ENCODE results near the gene IRAK1.
A peak's percentile ranks its signal among the peaks of the same experiment; 100 is the strongest.
"Not testable (repeated sequence)": the region's sequence is repeated elsewhere in the genome, so short reads cannot be mapped to it uniquely, and the experiment has no call there.

IRAK1 gene

DNA sequence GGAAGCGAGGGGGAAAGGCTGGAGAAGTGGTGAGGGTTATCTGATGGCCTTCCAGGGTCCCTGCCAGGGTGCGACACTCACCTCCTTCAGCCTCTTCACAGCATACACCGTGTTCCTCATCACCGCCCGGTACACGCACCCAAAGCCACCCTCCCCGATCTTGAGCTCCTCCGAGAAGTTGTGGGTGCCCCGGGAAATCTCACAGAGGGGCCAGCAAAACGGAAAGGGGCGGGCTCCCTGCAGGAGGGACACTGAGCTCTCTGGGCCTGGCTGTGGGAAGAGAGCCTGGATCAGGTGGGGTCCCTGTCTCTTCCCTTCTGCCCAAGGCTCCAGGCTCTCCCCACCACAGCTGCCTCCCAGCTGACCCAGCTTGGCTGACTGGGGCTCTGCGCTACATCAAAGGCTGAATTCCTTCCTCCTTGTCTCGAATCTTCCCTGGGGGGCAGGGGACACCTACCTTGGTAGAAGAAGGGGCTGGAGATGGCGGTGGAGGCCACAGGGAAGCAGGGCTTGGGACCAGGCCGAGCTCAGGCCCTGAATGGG, 1.1 kb downstream of the IRAK1 start:
- DNase-seq = no peak

DNA sequence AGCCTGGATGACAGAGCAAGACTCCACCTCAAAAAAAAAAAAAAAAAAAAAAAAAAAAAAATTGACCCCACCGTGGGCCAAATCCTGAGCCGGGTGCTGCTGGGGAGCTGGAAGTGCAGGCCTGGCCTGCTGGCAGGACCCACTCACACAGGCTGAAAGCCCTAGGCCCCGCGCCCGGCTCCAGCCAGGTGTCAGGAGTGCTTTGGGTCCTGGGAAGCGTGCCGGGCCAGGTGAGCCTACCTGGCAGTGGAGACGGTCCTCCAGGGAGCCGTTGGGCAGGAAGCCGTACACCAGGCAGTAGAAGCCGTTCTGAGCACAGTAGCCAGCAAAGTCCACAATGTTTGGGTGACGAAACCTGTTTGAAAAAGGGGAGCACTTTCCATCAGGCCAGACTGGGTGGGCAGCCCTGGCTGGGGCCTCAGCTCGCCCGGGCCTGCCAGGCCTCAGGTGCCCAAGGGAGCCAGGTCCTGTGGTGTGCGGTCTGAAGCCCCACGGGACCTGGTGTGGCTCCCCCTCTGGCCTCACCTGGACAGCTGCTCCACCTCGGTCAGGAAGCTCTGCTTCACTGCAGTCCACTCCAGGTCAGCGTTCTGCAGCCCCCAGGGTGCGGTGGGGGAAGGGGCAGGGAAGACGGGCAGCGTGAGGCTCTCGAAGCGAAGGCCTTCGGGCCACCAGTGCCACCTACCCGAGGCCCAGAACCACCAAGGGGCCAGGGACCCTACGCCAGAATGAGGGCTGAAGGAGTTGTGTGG, 1.8 kb downstream of the IRAK1 start:
- DNase-seq = no peak

DNA sequence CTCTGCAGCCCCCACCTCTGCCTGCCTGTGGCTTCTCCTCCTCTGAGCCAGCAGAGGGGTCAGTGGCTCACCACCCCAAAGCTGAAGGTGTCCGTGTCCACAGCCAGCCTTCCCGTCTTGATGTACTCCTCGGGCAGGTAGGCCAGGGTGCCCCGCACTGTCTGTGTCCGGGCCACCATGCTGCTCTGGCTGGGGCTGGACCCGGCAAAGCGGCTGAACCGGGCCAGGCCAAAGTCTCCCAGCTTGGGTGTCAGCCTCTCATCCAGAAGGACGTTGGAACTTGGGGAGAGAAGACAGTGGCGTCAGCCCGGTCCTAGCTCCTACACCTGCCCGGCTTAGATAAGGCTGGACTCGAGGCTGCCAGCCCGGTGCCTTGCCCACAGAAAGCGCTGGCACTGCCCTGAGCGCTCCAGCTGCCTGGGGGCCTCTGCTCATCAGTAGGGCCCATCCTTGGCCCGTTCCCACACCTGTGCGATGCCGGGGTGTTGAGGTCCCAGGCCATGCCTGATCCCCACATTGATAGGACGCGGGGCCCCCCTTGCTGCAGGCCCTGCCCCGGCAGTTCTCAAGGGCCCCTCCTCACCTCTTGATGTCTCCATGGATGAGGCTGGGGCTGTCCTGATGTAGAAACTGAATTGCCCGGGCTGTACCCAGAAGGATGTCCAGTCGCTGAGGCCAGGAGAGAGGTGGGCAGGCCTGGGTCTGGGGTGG, 3.2 kb downstream of the IRAK1 start:
- DNase-seq = no peak

DNA sequence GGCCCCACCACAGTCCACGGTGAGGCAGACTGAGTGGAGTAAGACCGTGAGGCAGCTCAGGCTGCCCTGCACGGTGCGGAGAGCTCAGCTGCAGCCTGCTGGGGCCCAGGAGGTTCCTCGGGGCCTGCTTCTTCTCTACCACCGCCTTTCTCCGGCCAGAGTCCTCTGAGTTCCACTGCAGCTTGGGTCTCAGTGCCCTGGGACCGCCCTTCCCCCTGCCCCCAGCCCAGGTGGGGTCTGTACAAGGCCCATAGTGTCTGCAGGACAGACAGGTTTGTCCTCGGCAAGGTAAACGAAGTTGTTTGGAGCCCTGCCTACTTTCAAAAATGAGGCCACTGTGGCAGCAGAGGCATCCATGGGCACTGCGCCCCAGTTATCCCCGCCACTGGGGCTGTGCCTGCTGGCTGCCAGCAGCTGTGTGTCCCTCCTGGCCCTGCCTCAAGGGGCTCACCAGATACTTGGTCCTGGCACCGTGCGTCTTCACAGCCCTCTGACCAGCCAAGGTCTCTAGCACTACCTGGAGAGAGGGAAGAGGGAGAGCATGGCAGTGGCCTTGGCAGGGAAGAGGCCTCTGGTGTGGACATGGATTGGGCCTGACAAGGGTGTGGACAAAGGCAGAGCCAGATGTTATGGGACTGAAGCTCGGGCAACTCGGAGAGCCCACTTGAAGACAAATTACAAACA, 4.0 kb downstream of the IRAK1 start:
- no peak for DNase-seq

DNA sequence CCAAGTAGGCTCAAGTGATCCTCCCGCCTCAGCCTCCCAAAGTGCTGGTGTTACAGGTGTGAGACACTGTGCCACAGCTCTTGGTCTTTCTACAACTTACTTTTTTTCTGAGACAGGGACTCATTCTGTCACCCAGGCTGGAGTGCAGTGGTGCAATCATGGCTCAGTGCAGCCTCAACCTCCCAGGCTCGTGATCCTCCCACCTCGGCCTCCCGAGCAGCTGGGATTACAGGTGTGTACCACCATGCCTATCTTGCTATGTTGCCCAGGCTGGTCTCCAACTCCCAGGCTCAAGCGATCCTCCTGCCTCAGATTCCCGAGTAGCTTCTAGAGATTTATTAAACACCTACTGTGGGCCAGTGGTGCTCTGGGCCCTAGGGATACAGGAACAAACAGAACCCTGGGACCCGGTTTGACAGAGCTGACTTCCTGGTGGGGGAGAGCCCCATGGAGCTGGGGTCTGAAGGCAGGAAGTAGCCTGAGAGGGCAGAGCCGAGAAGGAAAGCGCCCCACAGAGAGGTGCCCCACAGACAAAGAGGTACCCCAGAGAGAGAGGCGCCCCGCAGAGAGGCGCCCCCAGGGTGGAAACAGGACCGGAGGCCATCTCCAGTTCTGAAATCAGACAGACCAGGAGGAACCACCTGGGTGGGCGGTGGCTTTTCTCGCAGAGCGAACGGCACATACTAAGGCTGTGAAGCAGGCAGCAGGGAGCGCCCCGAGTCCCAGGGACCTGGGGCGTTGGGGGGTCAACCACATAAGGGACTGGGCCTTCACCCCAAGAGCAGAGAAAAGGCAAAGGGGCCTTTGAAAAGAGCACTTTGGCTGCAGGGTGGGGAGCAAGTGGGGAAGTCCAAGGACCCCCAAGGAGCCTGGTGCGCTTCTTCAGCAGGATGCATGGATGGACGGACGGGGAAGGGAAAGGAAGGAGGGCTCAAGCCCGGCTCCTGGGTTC, 5.0 kb downstream of the IRAK1 start:
- no peak for DNase-seq

DNA sequence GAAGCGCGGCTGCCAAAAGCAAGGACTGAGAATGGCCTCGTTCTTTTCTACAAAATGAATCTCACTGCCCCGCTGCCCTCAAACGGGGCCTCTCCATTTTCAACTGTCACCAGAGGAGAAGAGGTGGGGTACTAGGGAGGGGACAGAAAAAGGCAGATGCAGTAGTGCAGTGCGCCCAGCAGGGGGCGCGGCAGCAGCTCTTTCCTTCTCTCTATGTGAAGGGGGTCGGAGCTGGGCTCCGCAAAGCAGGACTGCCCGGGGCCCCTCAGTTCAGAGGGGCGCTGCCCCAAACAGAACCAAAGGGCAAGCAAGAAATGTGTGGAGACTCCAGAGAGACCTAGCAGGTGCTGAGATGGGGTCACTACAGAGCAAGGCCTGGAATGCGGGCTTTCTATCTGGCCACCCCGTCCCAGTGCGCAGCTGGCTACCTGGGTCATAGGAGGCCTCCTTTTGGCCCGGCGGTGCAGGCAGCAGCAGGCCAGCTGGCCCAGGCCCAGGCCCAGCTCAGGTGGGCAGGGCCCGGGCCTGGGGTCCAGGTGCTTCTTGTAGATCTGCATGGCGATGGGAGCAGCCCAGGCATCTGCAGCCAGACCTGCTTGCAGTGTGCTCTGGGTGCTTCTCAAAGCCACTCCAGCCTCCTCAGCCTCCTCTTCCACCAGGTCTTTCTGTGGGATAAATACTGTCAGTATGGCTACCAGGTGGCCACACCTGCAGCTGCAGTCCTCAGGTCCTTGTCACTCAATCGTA, 5.9 kb downstream of the IRAK1 start:
- DNase-seq = peak; percentile 57

DNA sequence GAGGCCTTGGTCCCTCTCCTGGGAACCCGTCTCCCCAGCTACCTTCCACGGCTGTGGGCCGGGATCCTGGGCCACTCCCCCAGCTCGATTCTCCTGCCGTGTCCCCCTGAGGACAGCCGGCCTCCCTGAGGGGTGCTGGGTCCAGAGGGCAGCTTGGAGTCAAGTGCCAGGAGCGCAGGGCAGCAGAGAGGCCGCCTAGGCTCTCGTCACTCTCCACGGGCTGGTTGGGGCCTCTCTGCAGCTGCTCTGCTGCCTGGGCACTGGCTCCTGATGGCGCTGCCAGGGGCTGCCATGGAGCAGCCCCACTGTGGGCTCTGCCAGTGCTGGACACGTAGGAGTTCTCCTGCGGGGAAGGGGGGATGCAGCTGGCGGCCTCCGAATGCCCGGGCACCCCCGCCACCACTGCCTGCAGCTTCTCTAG, 6.7 kb downstream of the IRAK1 start:
- no peak for DNase-seq

DNA sequence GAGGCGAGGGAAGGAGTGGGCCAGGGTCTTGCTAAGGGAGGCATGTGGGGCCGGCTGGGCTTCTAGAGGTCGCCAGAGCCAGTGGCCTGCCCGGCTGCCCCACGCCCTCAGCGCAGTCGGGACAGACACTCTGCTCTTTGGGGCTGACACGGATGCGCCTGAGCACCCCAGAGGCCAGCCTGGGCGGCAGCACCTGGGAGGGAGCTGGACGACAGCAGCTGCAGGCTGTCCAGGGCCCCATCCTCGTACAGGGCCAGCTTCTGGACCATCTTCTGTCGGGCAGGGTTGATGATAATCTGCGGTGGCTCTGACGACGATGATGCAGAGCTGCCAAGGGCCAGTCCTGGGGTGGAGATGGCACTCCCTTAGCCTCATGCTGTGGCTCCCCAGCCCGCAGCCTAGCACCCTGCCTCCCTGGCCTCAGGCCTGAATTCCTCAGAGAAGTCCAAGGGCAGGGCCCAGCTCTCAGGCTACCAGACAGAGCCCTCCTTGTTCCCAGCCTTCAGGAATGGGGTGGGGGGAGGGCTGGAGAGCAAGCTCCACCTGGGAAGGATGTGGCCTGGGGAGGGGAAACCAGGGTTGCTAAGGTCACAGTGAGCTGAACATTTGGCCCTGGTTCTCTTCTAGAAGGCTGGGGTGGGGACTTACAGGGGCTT, 7.2 kb downstream of the IRAK1 start:
- DNase-seq = no peak

DNA sequence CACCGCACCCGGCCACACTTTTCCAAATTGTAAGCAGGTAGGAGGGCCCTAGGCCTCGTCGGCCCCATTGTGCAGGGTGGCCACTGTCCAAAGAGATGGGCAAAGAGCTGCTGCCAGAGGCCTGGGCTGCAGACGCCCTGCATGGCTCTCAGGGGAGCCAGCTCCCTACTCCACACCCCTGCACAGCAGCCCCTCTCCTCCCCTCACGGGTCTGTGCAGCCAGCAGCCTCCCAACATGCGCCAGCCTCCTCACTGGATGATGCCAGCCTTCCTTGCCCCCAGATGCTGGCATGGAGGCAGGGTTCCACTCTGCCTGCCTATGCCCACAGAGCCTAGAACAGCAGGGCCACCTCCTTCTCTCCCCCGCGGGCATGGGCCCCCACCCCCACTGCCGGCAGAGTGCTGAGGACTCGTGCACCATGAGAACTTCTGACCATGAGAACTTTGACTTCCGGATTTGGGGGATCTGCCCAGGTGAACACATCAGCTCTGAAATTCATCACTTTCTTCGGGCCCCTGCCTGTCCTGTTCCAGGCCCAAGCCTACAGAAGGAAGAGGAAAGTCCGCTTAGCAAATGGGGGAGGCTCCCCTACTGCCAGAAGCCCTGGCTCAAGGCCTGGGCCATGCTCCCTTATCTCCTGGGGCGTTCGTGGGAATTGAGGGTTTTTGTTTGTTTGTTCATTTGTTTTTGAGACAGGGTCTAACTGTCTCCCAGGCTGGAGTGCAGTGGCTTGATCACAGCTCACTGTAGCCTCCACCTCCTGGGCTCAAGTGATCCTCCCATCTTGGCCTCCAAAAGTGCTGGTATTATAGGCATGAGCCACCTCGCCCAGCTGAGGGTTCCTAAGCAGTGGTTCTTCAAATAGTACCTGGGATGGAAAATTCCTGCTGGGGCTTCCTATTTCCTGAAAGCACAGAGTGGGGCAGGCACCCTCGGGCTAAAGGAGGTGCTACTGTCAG, 8.0 kb downstream of the IRAK1 start:
- DNase-seq = no peak

DNA sequence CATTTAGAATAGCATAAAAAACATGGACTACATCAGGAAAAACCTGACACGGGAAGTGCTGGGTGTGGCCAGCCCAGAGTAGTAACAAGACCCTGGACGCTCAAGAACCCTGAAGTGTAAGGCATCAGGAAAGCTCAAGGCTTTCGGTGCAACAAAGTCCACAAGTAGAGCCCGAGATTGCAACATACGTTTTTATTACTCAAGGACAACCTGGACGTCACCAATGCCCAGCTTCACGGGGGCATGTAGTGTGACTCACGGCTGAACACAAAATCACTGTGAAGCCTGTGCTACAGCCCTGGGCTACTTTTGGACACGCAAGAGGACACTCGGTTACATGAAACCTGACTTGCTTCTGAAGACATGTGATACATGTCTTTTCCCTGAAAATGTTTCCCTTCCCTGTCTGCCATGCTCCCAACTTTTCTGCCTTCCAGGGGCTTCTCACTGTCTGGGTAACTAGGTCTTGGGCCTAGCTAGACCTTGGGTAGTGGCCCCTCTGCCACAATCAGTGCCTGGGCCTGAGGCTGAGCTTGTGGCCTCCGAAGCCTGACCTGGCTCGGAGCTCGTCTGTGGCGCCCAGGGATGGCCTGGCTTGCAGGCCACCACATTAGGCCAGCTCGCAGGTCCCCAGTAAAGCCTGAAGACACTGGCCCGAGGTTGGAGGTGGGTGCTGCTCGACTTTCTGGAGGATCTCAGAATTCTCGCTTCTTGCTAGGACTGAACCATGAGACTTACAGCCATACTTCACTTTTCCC, 9.2 kb downstream of the IRAK1 start:
- no peak for DNase-seq

DNA sequence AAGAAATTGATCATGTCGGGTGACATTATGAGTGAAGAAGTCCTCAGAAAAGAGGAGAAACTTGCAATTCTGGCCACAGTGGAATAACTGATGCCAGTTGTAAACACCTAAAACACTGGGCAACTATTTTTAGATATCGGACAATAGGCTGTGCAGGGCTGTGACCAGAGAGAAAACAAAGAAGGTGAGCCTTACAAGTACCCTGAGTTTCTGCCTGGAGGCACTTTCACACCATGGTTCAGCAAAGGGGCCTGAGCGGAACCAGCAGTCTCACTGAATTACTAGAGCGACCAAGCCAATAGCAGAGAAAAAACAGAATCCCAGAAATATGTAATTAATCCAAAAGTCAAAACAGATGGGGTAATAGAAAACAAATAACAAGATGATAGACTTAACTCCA, 11.2 kb downstream of the IRAK1 start:
- DNase-seq = no peak

DNA sequence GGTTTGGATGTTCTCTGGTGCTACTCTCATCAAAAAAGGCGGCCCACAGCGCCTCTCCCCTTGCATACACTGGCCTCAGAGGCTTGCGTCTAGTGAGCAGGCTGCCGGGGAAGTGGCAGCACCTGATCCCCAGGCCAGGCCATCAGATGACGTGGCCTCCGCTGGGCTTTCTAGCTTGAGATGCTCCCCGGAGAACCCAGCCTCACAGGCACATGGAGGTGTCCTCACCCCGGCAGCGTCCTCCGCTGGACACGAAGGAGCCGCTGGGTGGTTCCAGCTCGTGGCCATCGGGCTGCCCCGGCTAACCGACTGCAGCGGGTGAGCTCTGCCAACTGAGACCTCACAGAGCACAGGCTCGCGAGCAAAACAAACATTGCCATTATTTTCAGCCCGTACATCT, 12.8 kb downstream of the IRAK1 start:
- DNase-seq = no peak

DNA sequence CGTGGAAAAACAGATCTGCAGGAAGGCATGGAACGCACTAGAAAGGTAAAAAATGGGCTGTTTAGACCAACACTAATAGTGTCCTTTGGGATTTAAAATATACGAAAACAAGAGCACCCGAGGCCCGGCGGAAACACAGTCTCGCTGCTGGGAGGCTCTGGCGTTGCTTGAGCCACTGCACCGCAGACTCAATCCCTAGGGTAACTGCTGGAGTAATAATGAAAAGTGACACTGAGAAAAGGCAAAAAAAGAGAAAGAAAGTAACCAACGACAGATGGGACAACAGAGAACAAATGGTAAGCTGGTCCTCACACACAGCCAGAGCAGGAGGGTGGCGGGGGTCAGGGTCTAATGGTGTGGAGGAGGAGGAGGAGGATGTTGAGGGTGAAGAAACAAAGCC, 15.4 kb downstream of the IRAK1 start:
- no peak for DNase-seq

DNA sequence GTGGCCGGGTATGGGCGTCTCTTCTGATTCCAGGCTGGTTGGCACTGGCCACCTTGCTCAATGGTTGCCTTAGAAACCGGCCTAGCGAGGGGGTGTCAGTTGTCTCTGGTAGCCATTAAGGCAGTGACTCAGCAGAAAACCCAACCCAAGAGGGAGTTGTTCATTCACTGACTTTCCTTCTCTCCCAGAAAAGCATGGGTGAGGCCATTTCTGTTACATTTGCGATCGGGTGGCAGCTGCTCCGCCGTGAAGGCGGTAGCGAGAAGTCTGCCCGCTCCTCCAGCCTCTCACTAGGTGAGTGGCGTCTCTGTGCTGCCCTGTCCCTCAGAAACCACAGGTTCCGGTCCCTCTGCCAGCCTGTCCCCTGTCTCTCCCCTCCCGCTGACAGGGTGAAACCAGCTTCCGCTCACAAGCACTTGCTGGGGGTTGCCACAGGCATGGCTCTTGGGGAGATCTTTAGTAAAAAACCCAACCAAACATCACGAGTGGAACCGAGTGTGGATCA, 17.4 kb downstream of the IRAK1 start:
- peak; percentile 67 for DNase-seq

DNA sequence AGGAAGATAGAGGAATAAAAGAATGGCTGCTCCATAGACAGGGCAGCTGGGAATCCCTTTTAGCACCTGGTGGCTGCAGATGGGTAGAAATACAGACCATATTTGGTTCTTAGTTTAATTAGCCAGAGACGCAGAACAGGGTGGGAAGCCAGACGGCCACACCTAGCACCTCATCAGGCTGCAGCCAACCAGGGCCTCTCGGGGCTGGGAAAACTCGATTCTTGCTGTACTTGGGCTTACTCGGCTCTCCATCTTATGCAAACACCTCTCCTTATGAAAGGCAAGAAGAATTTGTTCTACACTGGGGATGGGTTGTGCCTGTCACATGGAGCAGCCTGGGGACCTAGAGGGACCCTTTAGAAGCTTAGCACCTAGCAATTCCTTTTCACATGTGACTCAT, 19.7 kb downstream of the IRAK1 start:
- DNase-seq = no peak

DNA sequence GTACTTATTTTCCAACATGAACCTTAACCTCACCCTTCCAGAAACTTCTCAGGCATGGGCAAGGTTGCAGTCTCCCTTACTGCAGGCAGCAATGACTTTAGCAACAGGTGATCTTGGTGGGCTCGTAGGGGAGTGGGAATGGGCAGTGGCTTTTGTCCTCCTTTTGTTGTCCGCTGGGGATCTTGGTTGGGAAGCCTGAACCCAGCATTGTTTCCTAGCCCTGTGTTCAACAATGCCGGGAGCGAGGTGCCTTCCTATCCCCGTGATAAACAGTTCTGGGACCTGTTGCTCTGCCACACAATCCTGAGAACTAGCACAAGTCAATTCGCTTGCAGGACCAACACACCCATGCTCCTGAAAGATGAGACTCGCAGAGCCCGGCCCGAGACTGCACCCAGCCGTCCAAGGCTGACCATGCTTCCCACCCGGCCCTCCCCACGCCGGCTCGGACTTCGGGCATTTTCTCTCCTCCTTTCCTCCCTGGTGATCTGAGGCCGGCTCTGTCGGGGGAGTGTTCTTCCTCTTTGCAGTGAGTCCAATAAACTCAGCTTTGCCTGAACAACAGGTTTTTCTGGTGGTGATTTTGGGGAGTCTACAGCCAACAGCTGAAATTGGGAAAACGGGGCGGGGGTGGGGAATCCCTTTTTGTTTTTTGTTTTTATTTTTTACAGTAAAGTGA, 20.2 kb downstream of the IRAK1 start:
- DNase-seq = no peak

DNA sequence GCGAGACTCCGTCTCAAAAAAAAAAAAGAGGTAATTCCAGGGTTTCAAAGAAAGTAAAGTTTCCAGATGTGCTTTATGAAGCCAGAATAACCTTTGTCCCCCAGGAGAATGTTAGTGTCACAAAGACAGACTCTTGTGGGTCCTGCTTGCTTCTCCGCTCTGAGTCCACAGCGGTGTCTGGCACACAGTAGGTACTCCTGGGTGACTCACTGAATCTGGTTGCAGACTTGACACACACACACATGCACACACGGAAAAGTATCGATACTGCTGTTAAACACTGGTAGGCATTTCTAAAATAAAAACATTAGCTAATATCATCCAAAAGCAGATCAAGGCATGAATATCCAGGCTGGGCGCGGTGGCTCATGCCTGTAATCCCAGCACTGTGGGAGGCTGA, 24.2 kb downstream of the IRAK1 start:
- DNase-seq = no peak

DNA sequence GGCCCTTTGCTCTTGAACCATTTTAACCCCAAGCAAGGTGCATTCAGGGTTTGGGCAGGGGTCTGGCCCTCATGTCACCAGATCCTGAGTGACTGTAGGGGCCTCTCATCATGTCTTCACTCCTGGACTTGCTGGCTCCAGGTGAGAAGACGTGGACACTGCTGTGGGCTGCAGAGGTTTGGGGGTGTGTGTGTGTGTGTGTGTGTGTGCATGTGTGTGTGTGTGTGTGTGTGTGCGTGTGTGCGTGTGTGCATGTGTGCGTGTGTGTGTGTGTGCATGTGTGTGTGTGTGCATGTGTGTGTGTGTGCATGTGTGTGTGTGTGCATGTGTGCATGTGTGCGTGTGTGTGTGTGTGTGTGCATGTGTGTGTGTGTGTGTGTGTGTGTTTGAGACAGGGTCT, 25.3 kb downstream of the IRAK1 start:
- not testable (repeated sequence) for DNase-seq

All from CD4-positive, alpha-beta T cell treated with Interleukin-21 for 1 hour (primary cell).